TTC549 (cell line): ENCODE data around the gene EBF3.

Experiments used
- FAIRE-seq: peaks from 2 replicates; lab custom pipeline; 2012; peaks lifted over from hg19 to GRCh38; lab: Jason Lieb, UNC

EBF3 gene

DNA sequence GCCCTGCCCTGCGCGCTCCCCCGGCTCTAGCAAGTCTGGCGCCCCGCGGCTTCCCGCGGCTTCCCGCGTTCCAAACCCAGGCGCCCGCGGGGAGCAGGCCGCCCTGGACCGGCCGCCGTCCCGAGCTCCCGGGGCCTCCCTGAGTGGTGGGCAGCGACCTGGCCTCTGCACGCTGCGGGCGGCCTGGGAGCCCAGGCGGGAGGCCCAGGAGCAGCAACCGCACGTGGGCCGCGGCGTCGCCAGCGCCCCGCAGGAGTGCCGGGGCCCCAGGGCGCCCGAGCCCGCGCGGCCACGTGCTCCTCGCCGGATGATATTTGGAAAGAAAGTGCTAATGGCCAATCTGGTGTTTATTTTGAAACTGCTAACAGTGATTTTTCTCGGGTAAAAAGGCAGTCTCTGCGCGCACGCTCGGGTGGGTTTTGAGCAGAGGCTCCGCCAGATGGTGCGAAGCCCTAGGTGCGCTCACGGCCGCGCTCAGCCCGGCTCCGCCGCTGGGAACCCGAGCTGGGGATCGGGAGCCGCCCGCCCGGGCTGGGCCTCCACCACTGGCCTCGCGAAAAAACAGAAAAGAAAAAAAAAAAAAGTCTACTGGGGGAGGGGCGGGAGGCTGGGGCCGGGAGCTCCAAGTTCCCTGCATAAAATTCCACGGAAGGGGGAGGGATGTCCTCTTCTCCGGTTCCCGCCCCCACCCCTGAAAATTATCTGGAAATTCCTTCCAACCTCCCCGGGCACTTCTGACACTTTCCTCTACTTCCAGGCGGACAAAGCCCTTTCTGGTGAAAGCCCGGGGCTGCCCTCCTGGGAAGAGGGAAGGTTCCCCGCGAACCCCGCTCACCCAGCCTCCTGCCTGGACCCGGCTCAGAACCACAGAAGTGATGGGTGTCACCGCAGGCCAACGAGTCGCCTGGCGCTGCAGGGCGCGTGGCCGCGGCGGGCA is 4.3 kb downstream of the EBF3 start:
- FAIRE-seq: no peak

DNA sequence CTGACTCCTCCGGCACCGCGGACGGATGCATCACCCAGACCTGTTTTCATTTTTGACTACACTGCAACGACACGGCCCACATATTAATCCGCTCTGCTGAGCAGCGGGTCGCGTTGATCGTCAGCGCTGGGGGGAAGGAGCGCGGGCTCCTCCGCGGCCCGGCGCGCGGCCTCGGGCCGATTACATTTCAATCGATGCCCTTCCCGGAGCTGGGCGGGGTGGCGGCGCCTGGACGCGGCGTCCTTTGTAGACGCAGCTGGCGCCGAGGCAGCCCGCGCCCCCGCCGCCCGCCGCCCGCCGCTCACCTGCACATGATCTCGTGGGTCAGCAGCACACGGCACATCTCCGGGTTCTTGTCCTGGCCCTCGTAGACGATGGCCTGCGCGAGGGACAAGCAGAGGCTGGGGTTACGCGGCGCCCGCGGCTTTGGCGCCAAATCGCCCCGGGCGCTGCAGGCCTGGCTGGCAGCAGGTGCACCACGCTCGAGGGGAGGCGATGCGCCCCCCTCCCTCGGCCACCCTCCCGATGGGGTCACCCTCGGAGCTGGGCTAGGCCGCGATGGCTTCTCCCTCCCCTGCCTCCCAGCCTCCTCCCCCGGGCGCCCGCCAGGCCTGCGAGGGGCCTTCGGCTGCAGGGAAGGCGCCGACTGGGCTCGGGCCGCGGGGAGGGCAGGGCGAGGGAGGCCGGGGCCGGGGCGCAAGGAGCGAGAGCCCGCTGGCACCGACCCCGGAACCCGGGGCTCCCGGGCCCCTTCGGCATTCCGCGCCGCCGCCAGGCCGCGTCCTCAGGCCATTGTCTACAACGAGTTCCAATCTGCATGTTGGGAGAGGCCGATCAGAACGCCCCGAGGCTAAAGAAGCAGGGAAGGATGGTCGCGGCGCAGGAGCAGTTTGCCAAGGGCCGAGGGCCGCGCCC is 5.2 kb downstream of the EBF3 start:
- no peak for FAIRE-seq

DNA sequence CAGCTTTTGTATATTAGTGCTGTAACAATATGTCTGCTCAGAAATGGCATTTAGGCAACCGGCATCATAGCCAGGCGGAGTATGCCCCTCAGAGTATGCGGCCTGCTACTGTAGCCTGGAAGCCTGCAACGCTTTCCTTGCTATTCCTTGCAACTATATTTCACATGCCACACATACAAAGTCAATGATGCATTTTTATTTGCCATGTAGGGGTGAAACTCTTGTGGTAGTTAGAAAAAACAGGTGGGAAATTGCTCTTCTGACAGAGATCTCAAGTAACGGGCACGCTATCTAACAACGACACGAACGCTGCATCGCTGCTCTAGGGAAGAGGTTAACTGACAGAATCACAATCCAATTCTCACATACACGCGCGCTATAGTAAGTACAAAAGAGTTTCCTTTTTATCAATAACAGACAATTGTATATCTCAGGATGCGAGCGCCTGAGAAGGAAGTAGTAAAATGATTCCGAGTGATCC is 5.9 kb downstream of the EBF3 start:
- FAIRE-seq: no peak

DNA sequence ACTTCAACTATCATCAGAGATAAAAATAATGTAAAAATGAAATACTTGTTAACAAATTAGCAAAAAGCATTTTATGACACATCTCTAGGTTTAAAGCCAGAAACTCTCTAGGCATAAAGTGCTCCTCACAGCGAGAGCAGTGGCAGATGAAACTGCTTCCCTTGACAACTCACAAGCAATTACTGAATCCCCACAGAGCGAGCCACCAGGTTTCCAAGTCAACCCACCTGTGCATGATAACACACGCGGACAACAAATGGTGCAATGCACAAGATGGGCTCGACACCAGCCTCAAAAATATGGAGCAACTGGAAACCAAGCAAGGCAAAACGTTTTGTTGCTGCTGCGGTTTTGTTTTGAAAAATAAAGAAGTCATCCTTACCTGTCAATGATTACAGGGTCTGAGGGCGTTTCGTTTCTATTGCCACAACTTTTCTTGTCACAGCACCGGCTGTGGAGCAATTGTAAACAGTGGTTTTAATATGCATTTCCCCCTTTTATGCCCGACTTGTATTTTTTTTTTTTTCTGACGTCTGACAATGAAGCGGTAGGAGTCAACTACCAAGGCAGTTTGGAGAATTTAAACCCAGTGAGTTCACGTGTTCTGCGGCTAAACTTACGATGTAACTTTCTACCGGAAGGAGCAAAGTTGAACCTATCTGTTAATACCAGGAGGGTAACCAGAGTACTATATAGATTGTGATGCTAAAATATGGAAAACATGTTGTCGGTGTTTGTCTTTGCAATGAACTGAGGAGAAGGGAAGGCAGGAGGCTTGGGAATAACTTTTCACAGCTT is 7.0 kb downstream of the EBF3 start:
- FAIRE-seq: no peak

DNA sequence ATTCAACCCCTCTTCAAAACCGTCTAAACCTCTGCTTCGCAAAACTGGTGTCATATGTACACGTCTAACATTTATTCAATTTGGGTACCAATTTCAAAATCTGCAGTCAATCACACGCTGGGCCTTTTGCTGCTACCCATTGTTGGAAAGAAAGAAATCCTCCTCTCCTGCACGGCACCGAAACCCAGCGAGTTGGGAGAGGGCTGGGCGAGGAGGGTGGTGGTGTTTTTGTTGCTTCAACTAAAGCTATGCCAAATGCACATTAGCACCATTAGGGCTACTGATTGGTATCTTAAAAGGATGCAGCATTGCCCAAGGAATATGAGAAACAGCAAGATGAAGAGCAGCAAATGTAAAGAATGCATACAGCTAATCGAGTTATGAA is 7.8 kb downstream of the EBF3 start:
- no peak for FAIRE-seq

DNA sequence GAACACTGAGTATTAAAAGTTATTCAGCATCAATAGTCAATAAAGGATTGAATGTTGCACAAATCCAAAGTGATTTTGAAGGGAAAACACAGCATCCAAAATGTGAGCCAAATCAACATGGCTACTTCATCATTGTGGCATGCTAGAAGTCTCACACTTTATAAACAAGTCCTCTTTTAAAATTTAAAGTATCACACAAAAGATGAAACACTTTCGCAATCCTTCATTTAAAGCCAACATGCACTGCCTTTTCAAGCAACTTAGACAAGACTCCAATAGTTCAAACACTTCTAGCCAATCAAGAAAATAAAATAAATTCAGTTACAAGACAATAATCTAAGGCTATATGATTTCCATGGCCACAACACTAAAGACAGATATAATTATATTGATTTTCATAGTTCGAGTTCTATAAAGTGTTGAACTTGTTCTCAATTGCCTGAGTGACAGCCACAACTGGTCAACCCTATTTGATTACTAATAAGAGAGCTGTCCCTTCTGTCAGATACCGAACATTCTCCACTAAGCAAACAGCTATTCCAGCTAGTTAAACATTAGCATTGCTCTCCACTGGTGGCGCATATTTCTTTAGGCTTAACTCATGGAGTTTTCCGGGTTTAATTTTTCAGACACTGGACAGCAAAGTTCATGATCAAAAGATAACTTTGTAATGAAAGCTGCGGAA is 8.3 kb downstream of the EBF3 start:
- no peak for FAIRE-seq

DNA sequence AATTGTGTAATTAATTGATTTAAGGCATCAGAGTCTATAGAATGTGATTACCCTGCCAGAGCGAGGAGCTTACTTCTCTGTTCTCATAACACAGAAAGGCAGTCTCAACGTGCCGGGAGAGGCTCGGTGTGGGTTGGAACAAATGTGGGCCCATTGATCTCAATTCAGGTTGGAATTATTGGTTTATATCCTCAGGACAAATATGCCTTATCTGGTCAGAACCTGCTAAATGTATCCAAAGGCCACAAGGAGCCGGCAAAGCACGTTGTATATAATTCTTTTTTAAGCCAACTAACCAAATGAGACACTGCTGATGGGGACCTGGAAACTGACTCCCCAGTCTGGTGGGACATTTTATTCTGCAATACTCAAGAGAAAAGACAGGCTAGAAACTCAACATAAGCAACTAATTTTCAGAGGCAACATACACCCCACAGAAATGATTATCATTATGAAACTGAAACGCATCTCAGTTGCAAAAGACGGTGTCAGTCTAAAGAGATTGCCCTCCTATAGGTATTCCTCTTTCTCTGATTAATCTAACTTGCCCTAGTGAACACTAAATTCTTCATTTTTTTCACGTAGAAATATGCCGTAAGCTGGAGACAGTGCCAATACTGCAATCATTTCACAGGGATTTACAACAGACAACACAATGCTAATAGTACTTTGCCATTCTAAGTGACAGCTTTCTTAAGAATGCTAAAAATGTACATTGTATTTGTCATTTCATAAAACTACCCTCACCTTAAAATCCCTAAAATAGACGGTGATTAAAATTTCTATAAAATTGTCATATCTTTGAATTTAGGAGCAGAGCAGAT is 9.4 kb downstream of the EBF3 start:
- FAIRE-seq: no peak

DNA sequence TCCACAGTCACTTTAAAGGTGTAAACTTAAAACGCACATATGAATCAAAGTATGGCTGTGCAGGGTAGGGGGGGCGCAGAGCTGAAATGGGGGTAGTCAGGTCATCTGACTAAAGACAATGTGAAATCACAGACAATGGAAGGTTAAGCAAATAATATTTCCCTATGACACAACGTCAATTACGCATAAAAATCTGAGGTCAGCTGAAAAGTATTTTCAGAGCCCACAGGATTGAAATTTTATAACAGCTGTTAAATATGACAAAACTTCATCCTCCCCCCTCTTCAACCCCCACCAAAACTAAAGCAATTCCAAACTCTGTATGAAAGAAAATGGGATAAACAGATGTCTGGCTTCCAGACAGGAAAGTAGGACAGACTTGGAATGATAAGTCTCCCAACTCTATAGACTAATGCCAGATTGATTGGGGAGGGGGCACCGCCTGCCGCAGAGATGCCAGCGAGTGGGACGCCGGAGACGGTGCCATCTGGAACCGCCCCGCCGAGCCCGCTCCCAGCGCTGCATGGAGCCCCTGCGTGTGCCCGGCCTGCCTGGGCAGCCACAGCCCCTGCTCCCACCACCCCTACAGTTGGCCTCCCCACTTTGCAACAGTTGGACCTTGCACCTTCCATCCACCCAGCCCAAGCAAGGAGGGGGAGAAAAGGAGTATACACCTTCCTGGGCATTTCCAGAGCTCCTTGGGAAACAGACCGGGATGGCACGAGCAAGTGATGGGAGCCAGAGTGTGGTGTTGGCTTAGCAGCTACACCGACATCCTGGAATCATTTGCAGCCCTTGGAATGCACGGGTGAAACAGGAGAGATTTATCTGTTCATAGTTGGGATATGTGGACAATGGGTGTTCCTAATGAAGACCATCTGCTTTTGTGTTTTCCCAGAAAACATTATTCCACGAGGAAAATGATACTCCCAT is 10.7 kb downstream of the EBF3 start:
- no peak for FAIRE-seq

DNA sequence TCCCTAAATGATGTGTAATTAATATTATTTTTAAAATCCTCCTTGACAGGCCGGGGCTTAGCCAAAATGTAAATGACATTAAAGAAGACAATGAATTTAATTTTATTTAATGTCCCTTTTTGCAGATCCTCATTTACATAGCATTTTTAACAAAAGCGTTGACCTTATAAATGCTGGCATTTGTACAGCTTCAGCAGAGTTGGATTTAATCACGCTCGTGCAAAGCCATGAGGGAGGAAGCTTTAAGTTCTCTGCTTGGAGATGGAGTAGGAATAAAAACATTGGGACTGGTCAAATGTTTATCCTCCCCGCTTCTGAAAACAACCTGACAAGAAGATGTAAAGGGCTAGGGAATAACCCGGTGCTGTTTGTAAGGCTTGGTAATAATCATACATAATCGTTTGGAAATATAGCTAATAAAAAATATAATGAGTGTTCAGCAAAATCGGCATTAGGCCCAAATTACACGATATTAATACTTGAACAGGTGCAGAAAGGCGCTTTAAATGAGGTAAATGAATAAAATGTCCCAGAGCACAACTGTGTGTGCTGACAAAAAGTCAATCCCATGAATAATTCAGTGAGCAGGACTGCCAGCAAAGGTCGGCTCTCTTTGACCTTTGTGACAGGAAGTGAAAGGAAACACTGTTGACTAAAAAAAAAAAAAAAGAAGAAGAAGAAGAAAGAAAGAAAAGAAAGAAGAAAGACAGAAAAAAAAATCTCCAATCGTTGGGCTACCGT is 11.5 kb downstream of the EBF3 start:
- FAIRE-seq: no peak

DNA sequence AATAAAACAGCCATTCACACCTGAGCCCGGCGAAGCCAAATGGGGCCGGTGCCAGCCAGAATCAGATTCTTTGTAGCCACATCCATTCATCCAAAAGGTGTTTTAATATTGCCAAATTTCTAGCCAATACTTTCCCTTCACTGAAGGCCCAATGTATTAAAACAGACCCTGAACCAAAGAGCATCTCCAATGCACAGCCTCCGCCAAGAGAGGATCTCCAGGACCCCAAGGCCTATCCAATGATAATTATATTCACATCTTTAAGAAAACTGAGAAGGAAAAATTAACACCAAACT is 12.2 kb downstream of the EBF3 start:
- FAIRE-seq: no peak

DNA sequence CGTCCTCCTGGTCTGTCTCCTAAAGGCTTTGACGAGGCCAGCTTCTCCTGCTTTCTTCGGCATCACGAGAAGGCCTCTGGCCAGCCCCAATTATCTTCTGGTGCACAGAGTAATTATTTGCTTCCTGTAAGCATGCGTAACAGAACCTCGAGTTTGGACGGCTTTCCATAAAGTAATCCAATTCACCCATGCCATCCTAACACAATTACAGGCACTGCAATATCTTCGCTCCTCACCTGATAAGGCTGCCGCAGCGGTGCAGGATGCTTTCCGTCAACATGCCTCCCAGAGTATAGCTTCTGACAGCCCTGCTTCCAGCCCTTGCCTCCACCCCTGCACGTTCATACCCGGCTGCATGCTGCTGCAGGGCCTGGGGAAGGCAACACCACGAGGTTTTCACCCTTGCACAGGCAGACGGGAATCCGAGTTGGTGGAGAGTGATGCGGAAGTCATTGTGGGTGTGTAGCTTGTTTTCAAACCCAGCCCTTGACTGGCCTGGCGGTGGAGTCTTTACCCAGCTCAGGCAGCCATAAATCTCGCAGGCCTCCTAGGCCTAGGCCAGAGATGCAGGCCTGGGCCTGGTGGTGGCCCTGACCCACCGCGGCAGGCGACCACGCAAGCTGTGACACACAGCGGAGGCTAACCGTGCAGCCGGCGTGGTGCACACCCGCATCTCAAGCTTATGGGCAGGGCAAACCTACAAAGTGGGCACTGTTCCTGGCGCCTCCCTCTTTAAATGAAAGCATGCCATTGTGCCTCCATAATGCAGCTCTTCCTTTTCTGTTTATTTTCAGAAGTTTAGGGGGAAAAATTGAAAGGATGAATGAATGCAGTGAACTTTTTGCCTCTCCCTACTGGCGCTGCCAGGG is 12.7 kb downstream of the EBF3 start:
- no peak for FAIRE-seq

DNA sequence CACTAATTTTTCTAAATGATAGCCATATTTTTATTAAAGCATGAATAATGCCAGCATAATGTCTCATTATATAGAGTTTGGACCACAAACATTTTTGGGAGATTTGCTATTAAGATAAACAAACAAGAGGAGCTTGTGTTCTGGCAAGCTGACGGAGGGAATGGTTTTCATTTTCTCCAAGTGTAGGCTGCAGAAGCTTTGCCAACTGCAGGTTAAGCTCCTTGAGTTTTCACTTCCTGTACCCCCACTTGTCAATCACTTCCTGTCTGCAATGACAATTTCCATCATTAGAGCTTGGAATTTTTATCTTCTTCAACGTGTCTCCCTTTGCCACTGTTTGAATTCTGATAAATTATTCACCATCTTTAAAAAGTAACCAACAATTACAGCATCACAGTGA is 13.4 kb downstream of the EBF3 start:
- FAIRE-seq: no peak

DNA sequence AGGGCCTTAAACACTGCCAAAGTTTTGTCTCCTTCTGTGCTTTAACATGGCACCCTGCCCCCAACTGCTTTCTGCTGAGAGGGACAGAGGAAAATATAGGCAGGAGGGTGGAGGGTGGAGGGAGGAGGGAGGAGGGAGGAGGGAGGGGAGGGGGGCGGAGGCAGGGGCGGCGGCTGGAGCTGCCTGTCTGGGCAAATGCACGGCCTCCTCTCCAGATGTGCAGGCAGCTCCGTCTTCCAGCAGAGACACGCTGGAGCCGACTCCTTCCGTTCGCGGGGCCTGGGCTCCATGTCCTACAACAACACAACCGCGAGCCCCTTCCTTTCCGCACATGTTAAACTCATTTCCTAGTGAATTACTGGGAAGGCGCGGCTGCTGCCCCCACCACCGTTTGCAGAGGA is 14.2 kb downstream of the EBF3 start:
- no peak for FAIRE-seq

DNA sequence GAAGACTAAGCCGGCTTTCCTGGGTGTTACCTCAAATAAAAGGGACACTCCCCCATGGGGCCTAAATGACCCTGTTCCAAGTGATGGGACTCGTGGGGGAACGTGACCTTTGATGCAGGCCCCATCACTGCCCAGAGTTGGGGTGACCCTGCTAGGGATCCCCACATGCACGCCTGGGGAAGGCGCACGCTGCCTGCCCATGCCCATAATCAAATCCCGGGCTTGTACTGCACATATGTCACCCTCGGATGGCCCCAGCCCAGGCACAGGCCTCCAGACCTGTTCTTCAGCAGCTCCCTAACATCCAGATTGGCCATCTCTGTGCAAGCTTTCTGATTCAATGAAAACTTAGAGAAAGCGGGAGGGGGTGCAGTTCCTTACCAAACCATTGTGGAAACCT is 14.7 kb downstream of the EBF3 start:
- FAIRE-seq: no peak

DNA sequence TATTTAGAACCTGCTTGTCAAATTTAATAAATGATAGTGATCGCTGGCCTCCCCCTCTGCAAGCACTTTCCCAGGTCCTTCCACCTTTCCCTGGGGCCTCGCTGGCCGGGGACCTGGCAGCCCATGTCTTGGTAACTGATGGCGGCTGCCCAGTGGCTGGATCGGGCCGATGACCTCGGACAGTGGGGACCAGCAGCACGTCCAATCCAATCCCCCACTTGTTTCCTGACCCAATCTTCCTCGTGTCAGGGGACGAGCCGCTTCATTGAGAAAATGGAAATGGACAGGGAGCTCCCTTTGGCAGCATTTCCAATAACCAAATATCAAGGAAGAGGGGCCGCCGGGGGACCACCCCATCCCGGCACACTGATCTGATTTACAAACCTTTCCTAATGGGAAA is 17.2 kb downstream of the EBF3 start:
- no peak for FAIRE-seq

DNA sequence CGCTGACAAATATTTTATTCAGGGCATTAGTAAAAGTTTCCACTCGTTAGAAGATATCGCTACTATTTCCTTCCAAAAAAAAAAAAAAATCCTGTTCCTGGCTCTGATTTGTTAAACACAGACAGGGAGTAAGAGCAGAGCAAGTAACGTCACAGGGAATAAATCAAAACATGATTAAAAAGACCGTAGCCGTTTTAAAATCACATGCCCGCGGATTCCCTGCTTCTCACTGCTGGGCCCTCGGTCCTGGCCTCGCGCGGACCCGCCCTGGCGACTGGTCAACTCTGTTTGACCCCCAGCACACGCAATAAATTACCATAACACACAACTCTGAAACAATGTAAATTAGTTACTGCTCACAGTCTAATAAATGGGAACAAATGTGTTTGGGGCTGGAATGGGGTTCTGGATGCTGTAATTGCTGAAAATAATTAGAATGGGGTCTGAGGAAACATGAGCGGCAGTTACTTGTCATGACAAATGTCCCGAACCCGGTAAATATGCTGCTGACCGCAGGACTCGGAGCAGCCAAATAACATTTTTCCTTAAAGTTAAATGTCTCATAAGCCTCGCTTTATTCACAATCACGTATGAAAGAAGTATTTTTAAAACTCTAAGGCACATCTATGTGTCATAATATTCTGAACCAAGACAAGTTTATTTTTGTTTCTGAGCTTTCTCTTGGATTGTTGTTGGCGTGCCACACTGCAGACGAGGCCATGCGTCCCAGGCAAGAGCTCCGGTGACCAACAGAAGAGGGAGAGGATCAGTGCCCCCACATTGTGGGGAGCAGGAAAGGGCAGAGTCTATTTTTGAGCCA is 17.9 kb downstream of the EBF3 start:
- no peak for FAIRE-seq

DNA sequence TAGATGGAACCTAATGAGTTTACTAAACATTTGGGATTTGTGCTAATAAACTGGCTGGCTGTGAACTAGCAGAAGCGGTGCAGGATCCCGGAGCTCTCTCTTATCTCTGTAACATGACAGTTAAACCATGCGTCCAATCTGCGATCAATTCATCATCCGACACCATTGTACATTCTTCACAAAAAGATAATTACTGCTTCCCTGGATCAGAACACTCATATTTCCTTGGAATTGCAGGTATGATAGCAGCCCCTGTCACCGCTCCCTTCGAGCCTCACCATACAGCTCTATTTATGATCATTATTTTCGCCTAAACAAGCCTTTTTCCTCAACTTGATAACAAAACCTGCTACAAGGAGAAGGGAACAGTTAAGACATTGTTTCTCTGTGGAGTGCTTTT is 18.5 kb downstream of the EBF3 start:
- no peak for FAIRE-seq
